GM08714 (cell line): ENCODE data around the gene DLL1.

Experiments
- H3K4me3 ChIP-seq: fragments of 200-500 bp; sonication (Bioruptor generic); 2 replicates; pipeline ENCODE4 v1.5.1; 2014; ENCODE audit warnings: mild to moderate bottlenecking, low read length, inconsistent platforms
- ZNF274 ChIP-seq: IDR thresholded peaks from 2 replicates; pipeline ENCODE4 v1.6.1; 2012; ENCODE audit warnings: mild to moderate bottlenecking, low read depth, low read length

Gene DLL1

DNA sequence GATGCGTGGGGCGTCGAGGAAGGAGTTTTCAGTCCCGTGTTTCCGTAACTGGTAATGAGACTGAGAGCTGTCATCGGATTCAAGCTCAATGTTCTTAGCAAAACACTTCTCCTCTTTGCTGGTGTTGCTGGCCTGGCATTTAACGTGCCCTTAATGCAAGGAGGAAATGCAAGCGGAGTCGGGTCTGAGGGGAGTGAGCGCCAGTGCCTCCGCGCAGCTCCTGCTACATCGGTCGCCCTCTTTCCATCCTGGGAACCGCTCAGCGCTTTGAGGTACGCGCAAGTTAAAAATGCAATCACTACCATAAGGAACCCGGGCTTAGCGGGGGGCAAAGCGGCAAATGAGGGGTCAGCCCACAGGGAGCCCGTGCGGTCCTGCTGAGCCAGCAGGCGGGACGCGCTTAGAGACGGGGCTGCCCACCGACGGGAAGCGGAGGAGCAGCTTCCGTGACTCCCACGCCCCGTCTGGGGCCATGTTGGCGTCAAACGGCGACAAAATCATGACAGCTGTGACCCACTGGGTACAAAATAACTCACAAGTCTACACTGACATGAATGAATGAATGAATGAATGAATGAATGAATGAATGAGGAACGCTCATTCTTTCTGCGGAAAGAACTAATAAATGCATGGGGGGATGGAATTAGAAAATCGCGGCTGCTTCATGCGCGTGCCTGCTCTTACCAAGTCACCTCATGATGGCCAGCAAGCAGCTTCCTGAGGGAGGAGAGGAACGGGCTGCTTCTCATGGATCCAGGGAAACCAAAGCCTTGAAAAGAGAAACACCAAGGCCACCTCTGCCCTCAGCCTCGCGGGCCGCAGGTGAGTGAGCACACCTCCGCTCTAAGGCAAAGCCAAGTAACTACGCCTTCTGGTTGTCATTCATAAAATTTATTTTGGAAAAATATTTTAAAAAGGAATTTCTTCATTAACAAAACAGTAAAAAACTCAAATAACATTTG lies 9.3 kb downstream of the DLL1 start:
- TF ChIP-seq ZNF274: no peak
- no peak overlapping the region for H3K4me3 ChIP-seq

- no peak for TF ChIP-seq ZNF274
- H3K4me3 ChIP-seq: peak overlapping the region; percentile 53; the same call in 1 of the 2 replicates
Measured at GRCh38 chr6:170280689-170281045, 10.2 kb downstream of the DLL1 start.

DNA sequence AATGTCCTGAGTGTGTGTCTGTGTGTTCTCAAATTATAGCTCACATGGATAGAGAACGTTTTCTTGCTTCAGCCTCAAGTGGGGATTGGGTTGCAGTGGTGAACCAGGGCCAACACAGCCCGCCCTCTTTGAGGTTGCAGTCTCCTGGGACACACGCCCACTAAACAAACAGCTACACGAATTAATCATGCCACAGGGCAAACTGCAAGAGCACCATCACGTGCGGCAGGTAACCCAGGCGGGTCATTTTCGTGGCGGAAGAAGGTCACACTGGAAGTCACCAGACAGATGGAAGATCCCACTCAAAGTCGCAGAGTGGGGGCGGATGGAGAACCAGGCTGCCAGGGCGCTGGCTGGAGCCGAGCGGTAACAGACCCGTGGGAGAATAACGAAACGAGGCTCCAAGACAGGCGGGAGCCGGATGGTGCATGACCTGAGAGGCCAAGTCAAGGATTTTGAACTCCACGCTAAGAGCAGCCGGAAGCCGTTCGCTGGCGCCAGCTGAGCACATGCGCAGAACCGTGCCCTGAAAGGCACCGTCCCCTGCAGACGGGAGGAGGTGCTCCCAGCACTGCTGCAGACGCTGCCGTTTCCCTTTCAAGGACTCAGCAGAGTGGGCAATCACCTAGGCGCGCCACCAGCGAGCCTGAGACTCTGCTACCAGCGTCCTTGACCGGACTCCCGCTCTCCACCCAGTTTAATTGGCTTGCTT lies 10.7 kb downstream of the DLL1 start:
- peak overlapping the region; percentile 53; the same call in 1 of the 2 replicates for H3K4me3 ChIP-seq
- TF ChIP-seq ZNF274: no peak

DNA sequence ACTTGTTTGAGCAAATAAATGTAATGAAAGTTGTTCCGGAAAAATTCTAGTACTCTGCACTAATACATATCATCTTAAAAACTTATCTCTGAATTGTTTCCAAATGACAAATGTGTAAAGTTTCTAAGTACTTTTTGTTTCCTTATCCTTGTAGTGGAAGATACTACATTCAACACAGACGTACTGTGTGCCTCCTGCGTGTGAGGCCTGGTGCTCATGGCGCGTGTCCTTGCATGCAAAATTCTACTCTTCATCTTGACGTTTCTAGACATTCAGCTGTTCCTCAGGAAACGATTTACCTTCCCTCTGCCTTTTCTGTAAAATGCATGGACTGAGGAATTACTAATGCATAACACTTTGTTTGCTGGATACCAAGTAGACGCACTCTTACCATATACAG lies 11.5 kb downstream of the DLL1 start:
- no peak for TF ChIP-seq ZNF274
- no peak overlapping the region for H3K4me3 ChIP-seq

DNA sequence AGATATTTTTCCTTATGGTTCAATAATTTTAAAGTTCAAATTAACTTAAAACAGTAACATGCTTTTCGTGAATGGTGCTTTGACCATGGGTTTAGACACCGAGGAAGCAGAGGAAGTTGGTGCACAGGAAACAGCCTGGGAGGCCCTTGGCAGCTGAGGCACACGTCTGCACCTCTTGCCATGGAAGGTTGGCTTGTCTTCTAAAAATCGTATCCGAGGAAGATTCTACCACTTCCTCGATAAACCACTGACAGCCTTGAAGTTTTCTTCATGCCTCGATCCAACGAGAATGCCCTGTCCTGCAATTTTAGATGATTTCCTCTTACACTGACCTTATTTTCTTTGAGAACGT lies 12.2 kb downstream of the DLL1 start:
- H3K4me3 ChIP-seq: no peak overlapping the region
- no peak for TF ChIP-seq ZNF274

- H3K4me3 ChIP-seq: no peak overlapping the region
- no peak for TF ChIP-seq ZNF274
Measured at GRCh38 chr6:170277893-170278742, 12.8 kb downstream of the DLL1 start.

DNA sequence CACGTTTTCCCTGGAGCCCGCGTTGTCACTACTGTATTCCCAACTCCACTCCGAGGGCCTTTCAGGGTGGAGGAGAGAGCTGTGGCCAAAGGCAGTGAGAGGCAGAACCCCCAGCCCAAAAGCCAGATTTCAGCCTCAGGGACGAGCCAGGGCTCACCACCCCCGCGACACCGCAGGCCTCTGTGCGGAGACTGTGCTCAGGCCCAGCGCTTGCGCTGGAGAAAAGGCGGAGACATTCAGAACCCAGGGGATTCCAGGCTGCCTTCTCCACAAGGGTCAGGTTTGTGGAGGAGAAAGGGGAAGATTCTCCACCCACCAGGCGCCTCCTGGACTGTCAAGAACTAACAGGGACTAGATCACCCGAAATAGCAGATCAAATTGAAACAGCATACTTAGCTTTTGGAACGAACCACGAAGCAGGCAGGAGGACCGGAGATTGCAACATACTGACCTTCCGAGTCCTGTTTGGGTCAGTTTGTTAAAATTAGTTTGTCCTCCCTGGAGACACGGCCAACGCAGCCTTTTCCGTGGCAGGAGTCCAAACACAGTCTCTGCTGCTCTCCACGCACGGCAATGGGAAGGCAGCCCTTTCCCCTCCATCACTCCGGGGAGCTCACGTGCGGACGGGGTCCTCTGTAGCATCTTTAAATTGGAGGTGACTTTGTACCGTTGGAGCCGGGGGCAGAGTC lies 14.4 kb downstream of the DLL1 start:
- no peak overlapping the region for H3K4me3 ChIP-seq
- no peak for TF ChIP-seq ZNF274

DNA sequence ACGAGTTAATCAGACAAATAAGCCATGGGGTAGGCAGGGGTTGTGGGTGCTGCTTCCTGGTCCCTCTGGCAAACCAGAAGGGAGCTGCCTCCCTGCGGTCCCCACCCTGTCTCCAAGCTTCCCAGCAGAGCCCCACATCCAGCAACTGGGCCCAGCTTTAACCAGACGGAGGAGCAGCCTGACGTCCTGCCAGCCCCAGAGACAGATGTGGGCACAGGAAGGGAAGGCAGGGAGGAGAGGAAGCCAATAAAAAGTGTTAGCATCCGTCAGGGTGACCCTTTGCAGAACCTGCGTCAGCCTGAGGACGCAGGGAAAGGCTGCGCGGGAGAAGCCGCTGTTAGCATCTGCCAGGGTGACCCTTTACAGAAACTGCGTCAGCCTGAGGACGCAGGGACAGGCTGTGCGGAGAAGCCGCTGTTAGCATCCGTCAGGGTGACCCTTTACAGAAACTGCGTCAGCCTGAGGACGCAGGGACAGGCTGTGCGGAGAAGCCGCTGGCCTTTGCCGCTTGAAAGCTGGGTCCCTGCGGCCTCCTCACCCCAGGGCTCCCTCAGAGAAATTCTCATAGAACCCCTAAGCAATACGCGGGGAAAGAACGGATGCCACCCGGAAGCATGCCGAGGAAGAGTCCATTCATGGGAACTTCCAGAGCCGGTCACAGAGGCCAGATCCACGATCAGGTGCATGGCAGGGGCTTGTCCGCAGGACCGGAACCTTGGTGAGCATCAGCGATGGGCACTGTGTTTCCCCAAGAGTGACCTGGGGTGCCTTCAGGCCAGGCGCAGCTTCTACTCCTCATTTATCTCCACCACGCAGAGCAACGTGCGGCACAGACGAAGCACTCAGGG lies 15.9 kb downstream of the DLL1 start:
- H3K4me3 ChIP-seq: no peak overlapping the region
- TF ChIP-seq ZNF274: no peak

DNA sequence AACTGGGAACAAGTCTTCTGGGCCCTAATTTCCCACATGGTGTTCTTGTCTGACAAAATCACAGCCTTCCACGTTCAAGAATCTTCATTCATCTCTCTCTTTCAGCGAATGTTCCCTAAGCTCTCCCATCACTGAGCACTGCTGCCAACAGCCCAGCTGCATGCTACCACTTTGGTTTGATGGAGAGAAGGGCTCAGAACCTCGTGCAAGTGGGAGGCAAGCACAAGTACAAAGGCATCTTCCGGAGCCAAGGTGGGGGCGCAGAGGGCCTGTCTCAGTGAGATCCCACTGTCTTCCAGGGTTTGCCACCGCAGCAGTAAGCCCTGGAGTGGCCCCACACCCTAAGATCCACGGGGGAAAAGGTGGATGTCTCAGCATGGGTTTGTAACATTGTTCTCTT lies 17.2 kb downstream of the DLL1 start:
- no peak overlapping the region for H3K4me3 ChIP-seq
- TF ChIP-seq ZNF274: no peak

DNA sequence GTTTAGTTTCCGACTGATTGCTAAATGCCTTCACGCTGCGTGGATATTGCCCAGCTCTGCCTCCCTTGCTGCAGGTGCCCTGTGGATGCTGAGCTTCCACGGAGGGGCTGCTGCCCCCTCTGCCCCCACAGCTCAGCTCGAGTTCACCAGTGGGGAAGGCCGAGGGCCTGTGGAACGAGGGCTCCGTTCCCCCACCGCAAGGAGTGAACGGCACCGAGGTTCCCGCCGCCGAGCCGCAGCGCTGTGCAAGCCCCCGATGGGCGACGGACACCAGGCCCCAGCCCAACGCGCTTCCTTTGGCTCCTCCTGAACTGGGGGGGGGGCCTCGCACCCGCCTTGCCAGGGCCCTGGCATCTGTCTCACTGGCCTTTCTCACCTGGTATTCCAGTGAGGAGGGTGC lies 17.7 kb downstream of the DLL1 start:
- TF ChIP-seq ZNF274: no peak
- H3K4me3 ChIP-seq: no peak overlapping the region

- TF ChIP-seq ZNF274: no peak
- peak overlapping the region; percentile 6; the same call in 1 of the 2 replicates for H3K4me3 ChIP-seq
Measured at GRCh38 chr6:170272341-170273065, 18.4 kb downstream of the DLL1 start.

DNA sequence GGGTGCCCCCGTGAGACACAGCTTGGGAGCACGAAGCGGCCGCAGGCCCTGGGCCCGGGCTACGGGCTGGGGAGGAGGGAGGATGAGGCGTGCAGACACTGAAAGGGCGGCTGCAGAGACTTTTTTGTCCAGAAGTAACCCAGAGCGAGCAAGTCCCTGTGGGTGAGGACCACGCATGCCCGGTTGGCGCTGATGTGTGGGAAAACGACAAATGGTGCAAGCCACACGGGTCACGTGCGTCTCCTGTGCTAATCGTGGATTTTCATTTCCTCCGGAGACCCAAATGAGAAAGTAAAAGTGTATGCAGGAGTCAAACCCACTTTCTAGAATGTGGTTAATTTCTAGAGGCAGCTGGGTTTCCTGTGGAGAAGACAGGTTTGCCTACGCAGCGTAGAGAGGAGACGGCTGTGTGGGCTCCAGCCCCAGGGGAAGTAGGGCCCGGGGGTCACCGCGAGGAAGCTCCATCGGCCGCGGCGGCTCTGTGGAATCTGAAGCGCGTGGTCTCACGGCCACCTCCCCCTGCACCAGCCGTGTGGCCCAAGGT lies 19.0 kb downstream of the DLL1 start:
- peak overlapping the region; percentile 6; the same call in 1 of the 2 replicates for H3K4me3 ChIP-seq
- no peak for TF ChIP-seq ZNF274
